Ramos (cell line): ENCODE measurements around the gene G6PC1.
"Not testable (repeated sequence)": the region's sequence is repeated elsewhere in the genome, so short reads cannot be mapped to it uniquely, and the experiment has no call there.

ENCODE experiments used
- in situ Hi-C: fragments of 300-500 bp; cut with MboI; formaldehyde crosslinking; loops from one replicate; pipeline ENCODE4 v1.14.3; 2022; ENCODE audit warnings: low sequenced_read_pairs; ENCODE audit not compliant: unreplicated experiment

Gene G6PC1

GRCh38 chr17:42900460-42901331 is at the start of gene G6PC1:
Gene G6PC1, plus strand, starts transcription at chr17:42900799. Its CDS starts 78 bp downstream, at chr17:42900877.
- in situ Hi-C loops = no loop called here

- in situ Hi-C loops = no loop called here
These were observed 49.6 kb upstream of the G6PC1 start, which contains the start of gene AOC3 for GRCh38 chr17:42850954-42851353. Gene AOC3, plus strand, starts transcription at chr17:42851199. Its CDS starts 145 bp downstream, at chr17:42851344.

GRCh38 chr17:42851371-42852240 is 49.0 kb upstream of the G6PC1 start:
- in situ Hi-C loops = not testable (repeated sequence)

- in situ Hi-C loops = no loop called here
These were observed 48.2 kb upstream of the G6PC1 start for GRCh38 chr17:42852351-42852750.

- in situ Hi-C loops = no loop called here
These were observed 47.6 kb upstream of the G6PC1 start for GRCh38 chr17:42853004-42853403.

GRCh38 chr17:42853597-42853967 is 47.0 kb upstream of the G6PC1 start:
- in situ Hi-C loops = no loop called here

GRCh38 chr17:42853968-42854790 is 46.4 kb upstream of the G6PC1 start:
- in situ Hi-C loops = no loop called here

- in situ Hi-C loops = no loop called here
These were observed 45.5 kb upstream of the G6PC1 start for GRCh38 chr17:42855048-42855596.

- in situ Hi-C loops = not testable (repeated sequence)
These were observed 44.5 kb upstream of the G6PC1 start for GRCh38 chr17:42856093-42856492.

GRCh38 chr17:42856516-42856915 is 44.1 kb upstream of the G6PC1 start:
- in situ Hi-C loops = not testable (repeated sequence)

- in situ Hi-C loops = no loop called here
These were observed 43.2 kb upstream of the G6PC1 start for GRCh38 chr17:42857389-42857788.

- in situ Hi-C loops = no loop called here
These were observed 34.9 kb upstream of the G6PC1 start for GRCh38 chr17:42865638-42866094.

GRCh38 chr17:42866216-42866615 is 34.4 kb upstream of the G6PC1 start:
- in situ Hi-C loops = no loop called here

GRCh38 chr17:42866631-42867575 is 33.7 kb upstream of the G6PC1 start:
- in situ Hi-C loops = no loop called here

- in situ Hi-C loops = not testable (repeated sequence)
These were observed 32.8 kb upstream of the G6PC1 start for GRCh38 chr17:42867694-42868261.

GRCh38 chr17:42868338-42868737 is 32.3 kb upstream of the G6PC1 start:
- in situ Hi-C loops = no loop called here

GRCh38 chr17:42871647-42872046 is 29.0 kb upstream of the G6PC1 start:
- in situ Hi-C loops = no loop called here

GRCh38 chr17:42872251-42872965 is 28.2 kb upstream of the G6PC1 start:
- in situ Hi-C loops = no loop called here
